Stimulated activated CD4-positive, alpha-beta T cell treated with anti-CD3 and anti-CD28 coated beads, Interleukin-1b, Interleukin-23, amount 100 ng/mL, for 4 hours (primary cell): ENCODE data around the gene CCDC28B.
"Not testable (repeated sequence)": the region's sequence is repeated elsewhere in the genome, so short reads cannot be mapped to it uniquely, and the experiment has no call there.

Source experiments
- DNase-seq, 2 donors: peaks; one replicate each; pipeline ENCODE4 v3.0.0-alpha.2; 2020; ENCODE audit warnings: low read depth in 2 of 2

Gene CCDC28B

DNA sequence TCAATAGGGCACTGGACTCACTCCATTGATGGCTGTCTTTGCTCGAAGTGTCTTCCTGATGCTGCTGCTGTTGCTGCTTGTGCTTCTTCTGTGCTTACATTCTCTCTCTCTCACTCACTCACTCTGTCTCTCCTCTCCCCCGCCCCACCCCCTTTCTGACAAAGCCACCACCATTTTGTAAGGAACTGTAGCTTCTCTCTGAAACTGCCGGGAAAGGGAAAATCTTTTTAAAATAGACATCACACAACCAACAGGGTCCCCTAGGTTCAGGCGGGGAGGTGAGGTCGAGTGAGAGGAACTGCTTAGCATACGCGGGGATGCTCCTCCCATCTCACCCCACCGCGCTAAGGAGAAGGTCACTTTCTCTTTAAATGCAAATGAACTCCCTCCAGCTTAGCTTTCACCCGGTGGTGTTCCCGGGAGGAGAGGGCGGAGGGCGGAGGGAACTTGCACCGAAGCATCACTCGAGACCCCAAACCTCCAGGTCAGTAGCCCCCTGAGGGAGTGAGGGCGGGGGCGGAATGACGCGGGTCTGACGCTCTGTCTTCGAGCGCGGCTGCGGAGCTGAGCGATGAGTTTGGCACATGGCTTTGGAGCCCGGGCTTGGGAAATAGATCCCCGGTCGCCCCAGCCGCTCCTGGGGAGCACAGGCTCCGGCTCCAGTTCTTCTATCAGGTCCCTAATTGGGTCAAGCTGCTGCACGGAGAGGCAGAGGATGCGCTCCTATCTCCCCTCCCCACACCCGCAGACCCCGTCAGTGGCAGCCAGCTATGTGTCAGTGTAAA is at the start of gene CCDC28B:
Gene CCDC28B (plus strand): TSS at position 370 of the 785 bp plus-strand sequence. CDS start 1,341 bp downstream, outside the sequence.
- peak; percentile 11 to 41 for DNase-seq

DNA sequence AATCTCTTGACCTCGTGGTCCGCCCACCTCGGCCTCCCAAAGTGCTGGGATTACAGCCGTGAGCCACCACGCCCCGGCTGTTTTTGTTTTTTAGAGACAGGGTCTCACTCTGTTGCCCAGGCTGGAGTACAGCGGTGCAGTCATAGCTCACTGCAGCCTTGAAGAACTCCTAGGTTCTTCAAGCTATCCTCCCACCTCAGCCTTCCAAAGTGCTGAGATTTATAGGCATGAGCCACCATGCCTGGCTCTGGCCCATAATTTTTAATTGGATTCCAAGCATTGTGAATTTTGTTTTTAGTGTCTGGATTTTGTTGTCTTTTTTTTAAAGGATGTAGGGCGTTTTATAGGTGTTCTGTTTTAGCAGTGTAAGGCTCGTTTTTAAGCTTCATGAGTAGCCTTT is 49.5 kb upstream of the CCDC28B start:
- DNase-seq: no peak

DNA sequence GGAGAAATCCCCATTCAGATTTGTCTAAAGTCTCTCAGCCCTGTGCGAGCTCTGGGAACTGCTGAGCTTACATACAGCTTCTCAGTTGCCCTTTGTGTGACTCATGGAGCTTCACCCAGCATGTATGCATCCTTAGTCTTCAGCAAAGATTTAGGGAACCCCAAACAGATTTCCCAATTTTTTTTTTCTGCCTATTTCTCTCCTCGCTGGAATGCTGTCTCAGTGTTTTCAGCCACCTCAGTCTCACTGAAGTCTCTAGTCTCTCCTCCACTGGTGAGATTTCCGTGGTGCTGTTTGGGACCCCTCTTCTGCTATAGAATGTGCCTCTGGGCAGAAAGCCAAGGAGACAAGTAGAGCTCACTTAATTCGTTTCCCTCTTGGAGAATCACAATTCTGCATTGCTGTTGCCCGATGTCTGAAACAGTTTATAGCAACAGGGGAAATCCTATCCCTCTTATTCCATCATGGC is 49.0 kb upstream of the CCDC28B start:
- no peak for DNase-seq

DNA sequence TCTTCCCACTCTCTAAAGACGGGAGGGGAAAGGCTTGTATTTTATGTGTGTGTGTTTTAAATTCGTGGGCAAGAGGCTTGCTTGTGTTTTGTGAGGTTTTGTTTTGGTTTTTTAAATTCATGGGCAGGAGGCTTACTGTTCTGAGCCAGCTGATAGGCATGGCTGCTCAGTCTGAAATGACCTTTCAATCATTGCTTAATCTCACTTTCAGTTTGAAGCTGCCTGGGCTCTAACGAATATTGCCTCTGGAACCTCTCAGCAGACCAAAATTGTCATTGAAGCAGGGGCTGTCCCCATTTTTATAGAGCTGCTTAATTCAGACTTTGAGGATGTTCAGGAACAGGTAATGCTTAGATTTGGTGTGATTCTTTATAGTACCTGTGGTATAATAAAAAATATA is 41.2 kb upstream of the CCDC28B start:
- DNase-seq: no peak

DNA sequence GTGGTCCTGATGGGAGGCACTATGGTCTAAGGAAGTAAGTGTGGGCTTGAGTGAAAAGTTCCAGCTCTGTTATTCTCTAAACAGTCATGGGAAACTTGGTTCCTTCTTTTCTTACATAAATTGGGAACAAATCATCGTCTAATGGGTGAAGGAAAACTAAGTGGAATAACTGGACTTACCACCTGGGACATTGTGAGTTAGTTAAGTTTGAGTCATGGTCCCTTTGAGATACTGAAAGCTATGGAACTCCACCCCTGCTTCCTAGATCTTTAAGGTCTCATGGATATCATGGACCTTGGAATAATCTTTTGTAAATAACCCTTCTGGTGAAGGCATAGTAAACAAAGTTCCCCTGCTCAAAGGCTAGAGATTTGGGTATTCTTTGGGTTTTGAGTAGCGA is 37.0 kb upstream of the CCDC28B start:
- DNase-seq: no peak

DNA sequence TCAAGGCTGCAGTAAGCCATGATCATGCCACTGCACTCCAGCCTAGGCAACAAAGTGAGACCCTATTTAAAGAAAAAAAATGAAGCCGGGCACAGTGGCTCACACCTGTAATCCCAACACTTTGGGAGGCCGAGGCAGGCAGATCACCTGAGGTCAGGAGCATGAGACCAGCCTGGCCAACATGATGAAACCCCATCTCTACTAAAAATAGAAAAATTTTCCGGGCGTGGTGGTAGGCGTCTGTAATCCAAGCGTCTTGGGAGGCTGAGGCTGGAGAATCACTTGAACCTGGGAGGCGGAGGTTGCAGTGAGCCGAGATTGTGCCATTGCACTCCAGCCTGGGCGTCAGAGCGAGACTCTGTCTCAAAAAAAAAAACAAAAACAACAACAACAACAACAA is 34.8 kb upstream of the CCDC28B start:
- not testable (repeated sequence) for DNase-seq

DNA sequence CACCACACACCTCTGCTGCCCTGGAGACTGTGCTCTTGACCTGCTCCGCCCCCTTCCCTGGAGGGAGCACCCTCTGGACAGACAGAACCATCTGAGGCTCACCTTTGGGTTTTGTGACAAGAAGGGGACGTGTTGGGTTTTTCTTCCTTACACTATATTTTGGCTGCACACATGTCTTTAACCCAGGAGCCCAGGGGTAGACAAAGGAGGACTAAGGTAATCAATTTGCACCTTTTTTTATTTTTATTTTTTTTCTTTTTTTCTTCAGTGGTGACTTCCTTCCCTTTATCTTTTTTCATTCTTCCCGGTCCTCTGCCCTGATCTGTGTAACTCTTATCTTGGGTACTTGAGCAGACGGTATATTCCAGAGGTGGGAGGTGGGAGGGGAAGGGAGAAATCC is 29.4 kb upstream of the CCDC28B start:
- no peak for DNase-seq

DNA sequence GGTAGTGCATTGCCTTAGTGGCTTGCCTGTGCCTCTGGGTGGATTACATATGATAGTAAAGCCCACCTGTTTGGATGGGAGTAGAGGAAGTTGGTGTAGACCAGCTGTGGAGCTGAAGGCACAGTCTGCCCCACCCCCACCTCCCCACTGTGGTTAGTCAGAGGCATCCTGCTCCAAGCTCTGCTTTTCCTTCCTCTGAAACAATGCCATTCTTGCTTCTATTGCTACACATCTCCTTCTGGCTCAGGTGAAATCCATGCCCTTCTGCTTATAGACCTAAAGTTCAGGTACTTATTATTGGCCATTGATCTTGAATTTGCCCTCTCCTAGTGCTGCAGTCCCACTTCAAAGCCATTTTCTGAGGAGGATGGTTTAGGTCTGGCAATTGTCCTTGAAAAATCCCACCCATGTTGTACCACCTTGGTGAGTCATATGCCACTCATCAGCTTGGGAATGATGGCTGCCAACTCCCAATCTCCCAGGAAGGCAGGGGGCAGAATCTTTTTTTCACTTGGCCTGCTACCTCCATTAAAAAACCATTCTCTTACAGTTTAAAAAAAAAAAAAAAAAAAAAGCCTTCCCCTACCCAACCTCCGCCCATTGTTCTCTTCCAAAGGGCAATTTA is 27.7 kb upstream of the CCDC28B start:
- no peak for DNase-seq

DNA sequence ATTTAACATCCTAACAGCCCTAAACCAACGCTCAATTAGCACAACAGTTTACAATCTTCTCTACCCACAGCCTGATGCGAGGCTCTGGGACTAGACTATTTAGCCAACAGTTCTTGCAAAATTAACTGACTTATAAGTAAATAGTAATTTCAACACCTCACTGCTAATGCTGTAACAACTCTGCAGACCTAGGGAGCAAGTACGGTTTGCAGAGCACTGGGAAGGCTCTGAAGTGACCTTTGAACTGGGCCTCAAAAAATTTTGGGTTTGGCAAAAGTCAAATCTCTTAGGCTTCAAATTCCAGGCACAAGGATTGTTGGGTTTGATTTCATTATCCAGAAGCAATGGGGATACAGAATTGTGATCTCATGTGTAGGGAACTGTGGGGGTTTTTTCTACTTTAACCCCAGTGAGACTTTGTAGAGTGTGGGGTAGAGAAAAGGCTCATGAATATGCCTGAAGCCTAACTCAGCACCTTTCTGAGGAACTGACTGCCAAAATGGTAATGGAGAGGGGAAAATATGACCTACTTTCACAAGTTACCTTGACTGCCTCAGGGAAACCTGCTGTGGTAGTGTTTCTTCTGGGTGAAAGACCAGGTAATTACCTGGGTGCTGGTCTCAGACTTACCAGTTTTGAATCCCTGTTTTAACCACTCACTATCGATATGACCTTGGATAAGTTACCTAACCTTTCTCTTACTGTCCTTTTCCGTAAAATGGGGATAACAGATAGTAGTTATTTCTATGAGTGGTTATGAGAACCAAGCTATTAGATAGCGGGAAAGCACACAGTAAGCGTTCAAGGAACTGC is 21.8 kb upstream of the CCDC28B start:
- DNase-seq: no peak

DNA sequence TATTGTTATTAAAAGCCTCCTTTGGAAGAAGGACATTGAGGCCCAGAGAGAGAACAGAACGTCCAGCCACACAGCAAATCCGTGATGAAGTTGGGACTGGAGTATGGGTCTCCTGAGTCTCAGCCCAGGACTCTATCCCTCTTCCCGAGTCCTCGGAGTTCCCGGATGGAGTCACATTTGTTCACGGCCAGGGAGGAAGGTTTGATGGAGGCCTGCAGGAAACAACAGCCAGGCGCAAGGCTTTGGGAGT is 21.3 kb upstream of the CCDC28B start:
- no peak for DNase-seq

DNA sequence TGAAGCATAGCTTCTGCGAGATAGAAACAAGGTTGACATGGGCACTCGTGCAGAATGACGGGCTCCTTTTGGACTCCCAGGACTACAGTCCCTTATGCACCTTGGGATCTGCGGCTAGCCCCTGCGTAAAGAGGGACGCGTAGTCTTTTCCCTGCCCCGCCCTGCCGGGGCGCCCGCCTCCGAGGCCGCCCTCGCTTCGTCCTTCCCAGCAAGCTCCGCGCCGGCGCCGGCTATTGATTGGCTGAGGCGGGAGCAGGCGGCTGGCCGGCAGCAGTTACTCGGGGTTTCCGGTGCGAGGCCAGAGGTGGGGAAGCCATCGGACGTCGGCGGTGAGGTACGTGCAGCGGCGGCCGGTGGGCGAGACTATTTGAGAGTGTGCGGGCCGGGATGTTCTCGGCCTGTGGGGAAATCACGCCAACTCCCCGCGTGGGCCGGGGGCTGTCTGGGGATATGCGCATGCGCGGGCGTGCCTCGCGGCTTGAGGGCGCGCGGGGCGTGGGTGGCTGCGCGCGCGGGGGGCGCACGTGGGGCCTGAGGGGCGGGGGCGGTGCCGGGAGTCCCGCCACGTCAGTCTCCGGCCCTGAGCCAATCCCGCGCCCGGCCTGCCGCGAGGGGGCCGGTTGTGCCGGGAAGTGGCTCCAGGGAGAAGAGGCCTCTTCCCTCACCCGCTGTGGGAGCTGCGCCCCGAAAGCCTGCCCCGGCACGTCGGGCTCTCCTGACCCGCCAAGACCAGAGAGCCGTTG is 20.8 kb upstream of the CCDC28B start, which contains the start of gene TXLNA:
Gene TXLNA (plus strand): TSS at position 233 of the 743 bp plus-strand sequence. CDS start 671 bp downstream, outside the sequence.
- DNase-seq: peak; percentile 88

DNA sequence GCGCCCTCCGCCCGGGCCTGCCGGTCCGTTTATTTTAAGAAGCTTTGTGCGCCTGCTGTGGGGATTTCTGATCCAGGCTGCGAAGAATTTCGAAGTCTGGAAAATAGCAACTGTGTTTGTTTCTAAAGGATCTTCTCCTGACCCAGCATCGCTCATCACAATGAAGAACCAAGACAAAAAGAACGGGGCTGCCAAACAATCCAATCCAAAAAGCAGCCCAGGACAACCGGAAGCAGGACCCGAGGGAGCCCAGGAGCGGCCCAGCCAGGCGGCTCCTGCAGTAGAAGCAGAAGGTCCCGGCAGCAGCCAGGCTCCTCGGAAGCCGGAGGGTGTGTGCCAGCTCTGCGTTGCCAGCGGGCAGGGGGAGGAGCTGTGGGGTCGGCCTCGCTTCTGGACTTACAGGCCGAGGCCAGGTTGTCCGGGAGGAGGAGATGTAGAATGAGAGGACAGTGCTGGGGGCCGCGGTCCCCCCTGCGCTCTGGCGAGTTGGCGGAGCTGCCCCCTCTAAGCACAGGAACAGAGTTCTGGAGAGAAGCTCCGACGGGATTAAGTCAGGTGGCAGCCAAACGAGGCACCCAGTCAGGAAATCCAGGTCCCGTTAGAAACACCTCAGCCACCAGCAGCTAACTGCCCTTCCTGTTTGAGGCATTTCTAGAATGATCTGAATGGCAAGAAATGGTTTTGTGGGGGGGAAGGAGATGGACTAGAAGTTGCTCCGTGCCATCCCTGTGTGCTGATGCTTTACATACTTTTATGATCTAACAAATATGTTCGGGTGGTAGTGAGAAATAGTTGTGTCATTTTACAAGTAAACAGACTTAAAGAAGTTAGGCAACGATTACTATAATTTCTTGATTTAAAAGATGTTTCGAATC is 20.0 kb upstream of the CCDC28B start:
- peak in 1 of 2 donors; percentile 24 for DNase-seq

DNA sequence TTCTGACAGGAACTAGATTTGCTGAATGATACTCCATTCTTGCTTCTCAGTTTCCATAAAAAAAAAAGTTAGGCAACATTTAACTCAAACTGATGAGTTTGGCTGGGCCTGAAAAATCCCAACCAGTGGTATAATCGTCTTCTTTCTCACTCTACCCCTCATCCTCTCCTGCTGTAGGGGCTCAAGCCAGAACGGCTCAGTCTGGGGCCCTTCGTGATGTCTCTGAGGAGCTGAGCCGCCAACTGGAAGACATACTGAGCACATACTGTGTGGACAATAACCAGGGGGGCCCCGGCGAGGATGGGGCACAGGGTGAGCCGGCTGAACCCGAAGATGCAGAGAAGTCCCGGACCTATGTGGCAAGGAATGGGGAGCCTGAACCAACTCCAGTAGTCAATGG is 19.3 kb upstream of the CCDC28B start:
- no peak for DNase-seq

DNA sequence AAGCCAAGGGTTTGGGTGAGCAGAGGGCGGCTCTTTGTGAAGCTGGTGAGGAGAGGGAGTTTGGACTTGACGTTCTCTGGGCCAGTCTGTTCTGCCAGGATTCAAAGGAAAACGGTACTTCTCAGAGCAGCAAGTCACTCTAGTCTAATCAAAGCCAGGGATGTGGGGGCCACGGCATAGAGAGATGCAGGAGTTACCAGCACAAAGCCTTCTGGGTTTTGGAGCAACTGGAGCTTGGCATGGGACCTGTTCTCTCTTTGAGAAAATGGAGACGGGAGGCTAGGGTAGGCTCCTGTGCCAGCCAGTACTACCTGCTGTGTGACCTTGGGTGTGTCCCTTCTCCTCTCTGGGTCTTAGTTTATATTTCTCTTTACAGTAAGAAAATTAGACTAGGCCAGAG is 18.8 kb upstream of the CCDC28B start:
- DNase-seq: no peak

DNA sequence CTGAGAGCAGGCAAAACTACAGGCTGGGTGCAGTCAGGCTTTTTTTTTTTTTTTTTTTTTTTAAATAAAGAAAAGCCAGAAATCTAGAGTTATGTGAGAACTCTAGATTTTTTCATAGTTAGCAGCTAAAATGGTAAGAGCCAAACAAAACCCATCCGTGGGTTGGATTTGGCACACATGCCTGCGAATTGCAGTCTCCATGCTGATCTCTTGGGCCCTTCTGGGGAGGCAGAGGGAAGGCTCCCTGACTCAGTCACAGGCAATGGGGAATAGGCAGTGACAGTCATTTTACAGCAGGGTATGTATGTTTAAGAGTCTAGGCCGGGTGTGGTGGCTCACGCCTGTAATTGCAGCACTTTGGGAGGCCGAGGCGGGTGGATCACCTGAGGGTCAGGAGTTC is 18.3 kb upstream of the CCDC28B start:
- DNase-seq: no peak

DNA sequence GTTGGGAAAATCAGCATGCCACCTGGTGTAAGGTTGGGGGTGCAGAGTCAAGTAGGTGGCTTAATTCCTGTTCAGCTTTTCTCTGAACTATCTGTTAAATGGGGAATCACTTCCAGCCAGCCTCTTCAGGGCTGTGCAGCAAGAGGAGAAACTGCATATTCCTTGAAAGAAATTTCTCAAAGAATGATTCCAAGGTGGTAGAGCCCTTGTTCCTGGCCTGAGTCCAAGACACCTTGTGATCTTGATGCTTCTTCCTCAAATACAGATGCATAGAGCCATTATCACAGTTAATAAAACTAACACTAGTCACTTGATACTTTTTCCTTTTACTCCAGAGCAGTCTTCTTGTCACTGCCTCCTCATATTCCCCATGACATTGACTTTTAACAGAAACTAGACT is 15.7 kb upstream of the CCDC28B start:
- DNase-seq: no peak

DNA sequence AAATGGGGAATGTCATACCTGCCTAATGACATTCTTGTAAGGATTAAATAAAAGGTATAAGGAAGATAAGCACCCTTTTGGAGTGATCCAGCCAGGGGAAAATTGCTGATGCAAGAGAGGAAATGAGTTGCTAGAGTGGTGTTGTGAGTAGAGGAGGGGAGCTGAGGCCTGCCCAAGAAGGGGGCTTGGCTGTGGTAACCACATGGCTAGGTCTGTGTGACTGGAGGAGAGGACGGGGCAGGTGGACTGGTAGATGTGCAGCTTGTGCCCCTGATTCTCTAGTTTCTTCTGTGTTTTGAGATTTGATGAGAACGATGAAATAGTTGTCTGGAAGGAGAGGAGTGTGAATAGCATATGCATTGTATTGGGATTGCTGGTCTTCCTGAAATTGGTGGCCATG is 14.3 kb upstream of the CCDC28B start:
- no peak for DNase-seq

DNA sequence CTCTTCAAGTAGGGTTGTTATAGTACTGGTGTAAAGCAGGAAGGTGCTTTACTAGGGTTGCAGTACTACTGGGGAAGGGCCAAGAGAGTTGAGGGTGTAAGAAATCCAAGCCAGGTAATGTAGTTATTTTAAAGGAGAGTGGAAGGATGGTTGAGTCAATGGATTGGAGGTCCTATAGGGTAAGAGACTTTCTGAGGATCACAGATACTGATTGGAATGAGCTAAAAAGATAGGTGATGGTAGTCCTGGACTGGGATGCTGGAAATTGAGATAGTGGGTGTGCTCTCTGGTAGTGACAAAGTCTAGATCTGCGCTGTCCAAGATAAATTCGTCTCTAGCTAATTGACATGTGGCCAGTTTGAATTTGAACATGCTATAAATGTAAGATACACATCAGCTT is 13.9 kb upstream of the CCDC28B start:
- no peak for DNase-seq

DNA sequence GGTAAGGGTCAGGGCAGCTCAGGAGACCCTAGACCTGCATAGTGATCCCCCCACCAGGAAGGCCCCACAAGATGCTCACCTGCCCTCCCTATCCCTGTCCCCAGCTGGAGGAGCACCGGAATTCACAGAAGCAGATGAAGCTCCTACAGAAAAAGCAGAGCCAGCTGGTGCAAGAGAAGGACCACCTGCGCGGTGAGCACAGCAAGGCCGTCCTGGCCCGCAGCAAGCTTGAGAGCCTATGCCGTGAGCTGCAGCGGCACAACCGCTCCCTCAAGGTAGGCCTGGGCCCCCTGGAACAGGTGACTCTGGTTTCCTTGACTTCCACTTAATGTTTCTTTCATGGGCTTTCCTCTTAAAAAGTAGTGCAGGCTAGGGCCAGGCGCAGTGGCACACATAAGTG is 12.5 kb upstream of the CCDC28B start:
- DNase-seq: no peak

DNA sequence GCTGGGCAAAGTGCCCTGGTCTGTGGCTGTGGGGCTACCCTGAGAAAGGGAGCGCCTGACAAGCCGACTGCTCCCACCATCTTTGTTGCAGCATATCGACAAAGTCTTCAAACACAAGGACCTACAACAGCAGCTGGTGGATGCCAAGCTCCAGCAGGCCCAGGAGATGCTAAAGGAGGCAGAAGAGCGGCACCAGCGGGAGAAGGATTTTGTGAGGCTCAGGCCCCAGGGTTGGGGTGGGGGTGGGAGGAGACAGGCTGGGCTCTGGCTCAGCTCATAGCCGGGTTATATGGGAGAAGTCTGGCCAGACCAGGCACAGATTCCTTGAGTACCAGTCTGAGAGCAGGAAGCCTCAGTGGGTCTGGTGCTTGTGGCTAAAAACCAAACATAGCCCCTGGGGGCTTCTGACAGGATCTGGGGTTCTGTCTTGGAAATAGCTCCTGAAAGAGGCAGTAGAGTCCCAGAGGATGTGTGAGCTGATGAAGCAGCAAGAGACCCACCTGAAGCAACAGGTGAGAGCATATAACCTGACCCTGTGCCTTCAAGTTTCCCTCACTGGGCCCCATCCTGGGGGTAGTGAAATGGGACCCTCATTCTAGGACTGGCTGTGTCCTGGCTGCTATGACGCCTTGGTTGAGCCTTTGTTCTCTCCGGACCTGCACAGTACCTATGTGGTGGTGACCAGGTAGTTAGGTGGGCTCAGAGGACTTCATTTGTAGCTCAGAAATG is 8.0 kb upstream of the CCDC28B start:
- DNase-seq: no peak
